K562 (cell line): ENCODE results near the gene MYRFL. TPM values are rescaled to one million over a fixed set of nuclear protein-coding genes. Genes with fewer than 3 reads are reported as not detected.
A peak's percentile ranks its signal among the peaks of the same experiment; 100 is the strongest.

Source experiments
- ATAC-seq: fragments of 200-7000 bp; cut with Tn5 transposase; 3 replicates; pipeline ENCODE4 v1.9.1; 2020; ENCODE audit warnings: moderate library complexity
- BruUV-seq: library from RNA; stranded (reverse); fragments of 400-500 nt; replicated peaks from 2 replicates; lab custom pipeline; 2021; lab: Mats Ljungman, UMichigan
- CTCF ChIA-PET: fragments of 300-600 bp; formaldehyde crosslinking; extraction: SDS; loops from one replicate; lab custom pipeline; 2021; ENCODE audit warnings: low intra/inter-chr PET ratio; lab: Yijun Ruan, JAX
- POLR2A ChIA-PET: fragments of 300-600, 350-650 bp; sonication (Branson Sonifier 250); formaldehyde crosslinking; extraction: SDS; loops from one replicate; lab custom pipeline; 2021; ENCODE audit warnings: antibody characterized with exemption, inconsistent platforms; lab: Yijun Ruan, JAX
- DNase-seq, 4 experiments: peaks; one replicate each; pipeline versions ENCODE4 v3.0.0 to v3.0.0-alpha.2; 2011 to 2018; ENCODE audit warnings: low spot score in 3 of 4, mixed read lengths in 3 of 4; ENCODE audit errors: extremely low read depth in 1 of 4
- FAIRE-seq: peaks from 2 replicates; lab custom pipeline; 2011; peaks lifted over from hg19 to GRCh38; lab: Jason Lieb, UNC
- H2AFZ ChIP-seq: 2 replicates; pipeline ENCODE4 v1.6.0; 2011; ENCODE audit warnings: low read depth, low read length, control low read depth, inconsistent platforms
- H3K27ac ChIP-seq: fragments of 200-600 bp; 3 replicates; pipeline ENCODE4 v1.8.0; 2011; ENCODE audit warnings: low read depth, mild to moderate bottlenecking, control low read depth, inconsistent platforms, low read length, moderate library complexity, mixed read lengths; ENCODE audit errors: extremely low read depth
- H3K27me3 ChIP-seq, 2 experiments: fragments of 300-600 bp in 1 of 2; 2 replicates in 1 of 2; 3 replicates in 1 of 2; pipeline versions ENCODE4 v1.6.0 to v1.8.0; 2011; ENCODE audit warnings: inconsistent platforms in 2 of 2, low read length in 2 of 2, mild to moderate bottlenecking in 1 of 2, mixed read lengths in 1 of 2, moderate library complexity in 1 of 2; ENCODE audit not compliant: control insufficient read depth in 2 of 2, insufficient read depth in 2 of 2
- H3K36me3 ChIP-seq: fragments of 300-600 bp; 3 replicates; pipeline ENCODE4 v1.8.0; 2011; ENCODE audit warnings: mild to moderate bottlenecking, low read length, inconsistent platforms; ENCODE audit not compliant: control insufficient read depth, insufficient read depth
- H3K4me1 ChIP-seq, 2 experiments: fragments of 200-600 bp in 1 of 2; replicated peaks in 1 of 2; 2 replicates in 1 of 2; 3 replicates in 1 of 2; pipeline versions ENCODE4 v1.5.1 to v1.8.0; 2011; ENCODE audit warnings: inconsistent platforms in 2 of 2, low read length in 2 of 2, mild to moderate bottlenecking in 1 of 2, mixed read lengths in 1 of 2, moderate library complexity in 1 of 2; ENCODE audit not compliant: control insufficient read depth in 2 of 2, insufficient read depth in 2 of 2
- H3K4me2 ChIP-seq: 2 replicates; pipeline ENCODE4 v1.6.1; 2011; ENCODE audit warnings: low read length, control low read depth, inconsistent platforms, mixed read lengths; ENCODE audit not compliant: insufficient read depth
- H3K4me3 ChIP-seq: fragments of 200-600 bp; sonication (generic), shearing (Covaris generic); 2 replicates; pipeline ENCODE4 v1.5.1; 2016; ENCODE audit warnings: control low read depth, inconsistent platforms
- H3K79me2 ChIP-seq: fragments of 200-600 bp; 3 replicates; pipeline ENCODE4 v1.8.0; 2011; ENCODE audit warnings: low read length, inconsistent platforms; ENCODE audit not compliant: control insufficient read depth, insufficient read depth
- H3K9ac ChIP-seq, 2 experiments: 2 replicates each; pipeline versions ENCODE4 v1.6.0 to v1.6.1; 2011; ENCODE audit warnings: low read depth in 2 of 2, low read length in 2 of 2, control low read depth in 1 of 2, inconsistent platforms in 1 of 2, mild to moderate bottlenecking in 1 of 2, mixed read lengths in 1 of 2; ENCODE audit not compliant: insufficient read depth in 1 of 2
- H3K9me1 ChIP-seq: one replicate; pipeline ENCODE4 v1.6.0; 2011; ENCODE audit warnings: inconsistent platforms, mild to moderate bottlenecking, low read length, moderate library complexity; ENCODE audit not compliant: control insufficient read depth, insufficient read depth
- H3K9me3 ChIP-seq: replicated peaks from 2 replicates; pipeline ENCODE4 v1.5.1; 2011; ENCODE audit warnings: low read depth, low read length, inconsistent platforms; ENCODE audit not compliant: control insufficient read depth, insufficient read depth
- H4K20me1 ChIP-seq: replicated peaks from 2 replicates; pipeline ENCODE4 v1.6.1; 2011; ENCODE audit warnings: low read length, inconsistent platforms, mixed read lengths; ENCODE audit not compliant: control insufficient read depth, insufficient read depth
- BRF2 ChIP-seq: IDR thresholded peaks from 3 replicates; pipeline ENCODE4 v1.6.1; 2011; ENCODE audit warnings: borderline replicate concordance, mild to moderate bottlenecking; ENCODE audit not compliant: insufficient read length, insufficient read depth
- C11orf30 ChIP-seq: fragments of 450-650 bp; IDR thresholded peaks from 2 replicates; pipeline ENCODE4 v1.6.1; 2016; ENCODE audit warnings: low read depth, mild to moderate bottlenecking
- CBFB ChIP-seq: sonication (generic); formaldehyde crosslinking; IDR thresholded peaks from 2 replicates; pipeline ENCODE4 v1.4.0; 2020; ENCODE audit warnings: mild to moderate bottlenecking, missing genetic modification reagents
- CTCF ChIP-seq, 3 experiments: IDR thresholded peaks in 2 of 3; conservative IDR thresholded peaks in 1 of 3; 2 replicates each; pipeline ENCODE4 v1.5.1; 2011 to 2012; ENCODE audit warnings: low read length in 3 of 3, mild to moderate bottlenecking in 3 of 3, control low read depth in 2 of 3, improper control_type of control experiment in 1 of 3, inconsistent platforms in 1 of 3, low read depth in 1 of 3, mixed read lengths in 1 of 3, moderate library complexity in 1 of 3; ENCODE audit not compliant: insufficient read depth in 2 of 3
- FIP1L1 ChIP-seq: fragments of 200-400 bp; formaldehyde crosslinking; IDR thresholded peaks from 2 replicates; pipeline ENCODE4 v1.6.1; 2018; ENCODE audit warnings: mild to moderate bottlenecking, low read depth, low read length; ENCODE audit not compliant: poor library complexity, severe bottlenecking
- MAFG ChIP-seq: fragments of 450-650 bp; conservative IDR thresholded peaks from 2 replicates; pipeline ENCODE4 v1.6.1; 2016; ENCODE audit warnings: missing genetic modification characterization, missing compliant biosample characterization
- NRF1 ChIP-seq, 2 experiments: fragments of 450-650 bp; IDR thresholded peaks in 1 of 2; conservative IDR thresholded peaks in 1 of 2; 2 replicates each; pipeline ENCODE4 v1.6.1; 2014; ENCODE audit warnings: mild to moderate bottlenecking in 2 of 2
- SIX5 ChIP-seq, 2 experiments: IDR thresholded peaks; 2 replicates each; pipeline ENCODE4 v1.6.1; 2011; ENCODE audit warnings: low read length in 2 of 2, borderline replicate concordance in 1 of 2, low read depth in 1 of 2, mild to moderate bottlenecking in 1 of 2, moderate library complexity in 1 of 2; ENCODE audit not compliant: insufficient read depth in 1 of 2
- STAG1 ChIP-seq: sonication (generic); formaldehyde crosslinking; IDR thresholded peaks from 2 replicates; pipeline ENCODE4 v1.5.0; 2020; ENCODE audit warnings: missing genetic modification reagents, borderline replicate concordance
- TAL1 ChIP-seq: fragments of 450-650 bp; IDR thresholded peaks from 2 replicates; pipeline ENCODE4 v1.6.1; 2016; ENCODE audit warnings: mild to moderate bottlenecking
- WHSC1 ChIP-seq: IDR thresholded peaks from one replicate; pipeline ENCODE4 v1.6.1; 2012; ENCODE audit warnings: low read length, control low read depth, inconsistent platforms
- ZC3H4 ChIP-seq: sonication (generic); formaldehyde crosslinking; IDR thresholded peaks from 2 replicates; pipeline ENCODE4 v1.9.0; 2021; ENCODE audit warnings: missing genetic modification reagents, borderline replicate concordance
- ZKSCAN1 ChIP-seq: fragments of 150-350 bp; IDR thresholded peaks from 2 replicates; pipeline ENCODE4 v1.6.1; 2016; ENCODE audit warnings: low read depth, low read length
- ZNF146 ChIP-seq: IDR thresholded peaks from one replicate; pipeline ENCODE4 v1.6.1; 2018; ENCODE audit warnings: missing compliant biosample characterization; ENCODE audit not compliant: unreplicated experiment
- ZNF165 ChIP-seq: fragments of 250-450 bp; sonication (Bioruptor Pico); IDR thresholded peaks from 2 replicates; pipeline ENCODE4 v1.4.0; 2020; ENCODE audit warnings: borderline replicate concordance
- ZNF316 ChIP-seq: fragments of 450-650 bp; IDR thresholded peaks from 2 replicates; pipeline ENCODE4 v1.6.1; 2016
- WGBS: fragments of 100-300 bp; shearing (Covaris generic); methylation state at CpG from one replicate; pipeline ENCODE4 v1.1.6; 2016; ENCODE audit warnings: low coverage, mixed read lengths; ENCODE audit not compliant: insufficient coverage; ENCODE audit errors: missing lambda C conversion rate; 5-methylcytosine and 5-hydroxymethylcytosine counted together
- in situ Hi-C: fragments of 300-500 bp; cut with MboI; formaldehyde crosslinking; loops from 4 replicates; pipeline ENCODE4 v1.15.0; 2018; ENCODE audit warnings: inconsistent platforms, mixed read lengths
- intact Hi-C: fragments of 100-400 bp; cut with micrococcal nuclease; formaldehyde crosslinking; loops from 2 replicates; pipeline ENCODE4 v1.14.2; 2022
- polyA plus RNA-seq, 8 experiments: library from polyadenylated mRNA; depleted of rRNA in 4 of 8; stranded (reverse) in 5 of 8; unstranded in 3 of 8; fragments of >200 nt; fragmentation: Nextera tagmentation in 2 of 8; fragmentation: Illumina TruSeq in 1 of 8; extraction: Ambion mirVana in 2 of 8; extraction: Trizol in 1 of 8; gene quantifications; 2 replicates each; pipeline versions ENCODE4 v1.2.1 to v1.2.3, GENCODE V29; 2011 to 2014; ENCODE audit warnings: inconsistent platforms in 1 of 8, missing spikeins in 1 of 8
- total RNA-seq, 7 experiments: library from RNA; depleted of rRNA in 6 of 7; stranded (reverse); fragments of >200 nt in 6 of 7; fragmentation: Illumina TruSeq in 2 of 7; extraction: Trizol in 2 of 7; gene quantifications; 2 replicates each; pipeline versions ENCODE4 v1.2.1 to v1.2.3, GENCODE V29; 2011 to 2021; ENCODE audit warnings: low replicate concordance in 1 of 7
- TF ChIP-seq, protein P1 (sequence below), 2 experiments: fragments of 450-650 bp; IDR thresholded peaks; 2 replicates each; pipeline ENCODE4 v1.6.1; 2016

Gene MYRFL
- total and polyA plus RNA-seq, 9 of the 15 experiments (the other 6 are each of a cell fraction or from before 2014, with no cell fraction given) = not detected

DNA sequence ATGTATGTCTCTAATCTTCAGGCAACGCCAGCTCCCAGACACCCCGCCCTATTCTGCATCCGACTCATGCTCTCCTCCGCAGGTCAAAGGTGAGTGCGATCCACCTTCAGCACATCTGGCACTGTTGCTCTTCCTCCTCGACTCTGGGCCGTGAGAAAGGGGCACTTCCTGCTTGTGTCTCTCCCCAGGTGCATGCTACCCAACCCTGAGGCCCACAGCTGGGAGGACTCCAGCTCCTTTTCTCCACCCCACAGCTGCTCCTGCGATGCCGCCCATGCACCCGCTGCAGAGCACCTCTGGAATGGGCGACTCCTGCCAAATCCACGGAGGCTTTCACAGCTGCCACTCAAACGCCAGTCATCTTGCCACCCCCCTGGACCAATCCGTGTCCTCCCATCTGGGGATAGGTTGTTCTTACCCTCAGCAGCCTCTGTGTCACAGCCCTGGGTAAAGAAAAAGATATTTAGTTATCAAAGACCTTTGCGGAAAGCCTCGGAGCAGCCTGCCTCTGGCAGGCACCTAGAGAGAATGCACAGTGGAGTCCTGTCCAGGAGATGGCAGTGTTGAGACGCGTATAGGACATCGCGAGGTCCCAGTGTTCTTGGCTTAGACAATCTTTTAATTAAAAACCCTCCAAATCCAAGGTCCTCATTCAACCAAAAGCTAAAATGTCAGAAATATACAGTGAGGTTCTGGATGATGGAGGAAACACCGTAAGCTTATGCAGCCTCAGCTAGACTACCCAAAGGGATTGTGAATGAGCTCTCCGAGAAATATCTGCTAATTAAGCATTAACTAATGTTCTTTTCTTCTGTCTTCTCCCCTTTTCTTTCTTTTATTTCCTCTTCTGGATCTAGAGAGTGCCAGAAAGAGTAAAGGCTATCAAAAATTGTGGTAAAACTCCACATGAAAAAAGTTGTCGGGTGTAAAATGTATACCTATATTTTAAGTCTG, 54.3 kb downstream of the MYRFL start:
- peaks cover 5 to 12% of the 10 kb centered on the region in 2 experiments; a peak in 4 of 5 replicates for H3K27me3 ChIP-seq
- ChIA-PET CTCF (interaction anchor here (0.7 to 2.7 kb wide), 4 partner anchors 21 to 851 kb away, joined by 3 to 21 read pairs (median 6); no protein-coding TSS in a partner anchor), POLR2A (no interaction called here)
- ATAC-seq = peak; percentile 99
- H3K9ac ChIP-seq = peak overlapping the region in 1 of 2 experiments; percentile 61; a peak in 1 of 4 replicates
- H4K20me1 ChIP-seq = no peaks in the 10 kb centered on the region
- intact Hi-C loops = loop anchor here (1.0 to 10.0 kb wide), 5 partner anchors 97 to 966 kb away; no protein-coding TSS in a partner anchor
- H3K9me1 ChIP-seq = no peaks in the 10 kb centered on the region
- no TSS peak for BruUV-seq
- H3K4me2 ChIP-seq = peak overlapping the region; percentile 40
- H3K4me3 ChIP-seq = no peak overlapping the region
- 9% methylated on average over 23 of the region's 23 CpGs for WGBS
- no peaks in the 10 kb centered on the region for H3K36me3 ChIP-seq
- H2AFZ ChIP-seq = peak overlapping the region; percentile 6
- in situ Hi-C loops = loop anchor here (5.0 kb wide), 1 partner anchor 848 kb away; no protein-coding TSS in a partner anchor
- no peaks in the 10 kb centered on the region for H3K79me2 ChIP-seq
- no peak overlapping the region for H3K27ac ChIP-seq
- DNase-seq = peak; percentile 74 to 80 (median 77)
- peaks cover 0 to 7% of the 10 kb centered on the region in 2 experiments; a peak in 2 of 5 replicates for H3K4me1 ChIP-seq
- FAIRE-seq = peak; percentile 89
- no peaks in the 10 kb centered on the region for H3K9me3 ChIP-seq
- TF ChIP-seq STAG1 = peak; percentile 96
- TF ChIP-seq ZNF146 (CRISPR knock-in tag) = no peak
- TF ChIP-seq, protein P1, sequence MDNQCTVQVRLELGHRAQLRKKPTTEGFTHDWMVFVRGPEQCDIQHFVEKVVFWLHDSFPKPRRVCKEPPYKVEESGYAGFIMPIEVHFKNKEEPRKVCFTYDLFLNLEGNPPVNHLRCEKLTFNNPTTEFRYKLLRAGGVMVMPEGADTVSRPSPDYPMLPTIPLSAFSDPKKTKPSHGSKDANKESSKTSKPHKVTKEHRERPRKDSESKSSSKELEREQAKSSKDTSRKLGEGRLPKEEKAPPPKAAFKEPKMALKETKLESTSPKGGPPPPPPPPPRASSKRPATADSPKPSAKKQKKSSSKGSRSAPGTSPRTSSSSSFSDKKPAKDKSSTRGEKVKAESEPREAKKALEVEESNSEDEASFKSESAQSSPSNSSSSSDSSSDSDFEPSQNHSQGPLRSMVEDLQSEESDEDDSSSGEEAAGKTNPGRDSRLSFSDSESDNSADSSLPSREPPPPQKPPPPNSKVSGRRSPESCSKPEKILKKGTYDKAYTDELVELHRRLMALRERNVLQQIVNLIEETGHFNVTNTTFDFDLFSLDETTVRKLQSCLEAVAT (IDR thresholded peaks at IDR 0.05) = no peak
- peak; percentile 42; the same call in 1 of the 2 replicates for TF ChIP-seq ZNF316
- peak; percentile 80 to 92 (median 92) for TF ChIP-seq CTCF (IDR thresholded peaks at IDR 0.05 in 2 of 3, conservative IDR thresholded peaks at IDR 0.05 in 1 of 3; ENCODE audit: insufficient read depth in 2 of 3, low read depth in 1 of 3, low read length in 3 of 3)
- peak; percentile 28; the same call in 1 of the 2 replicates for TF ChIP-seq MAFG
- no peak for TF ChIP-seq ZC3H4 (CRISPR knock-in tag)
- no peak for TF ChIP-seq CBFB (CRISPR knock-in tag)
- TF ChIP-seq BRF2 = no peak
- no peak for TF ChIP-seq NRF1 (conservative IDR thresholded peaks at IDR 0.05 in 1 of 2, IDR thresholded peaks at IDR 0.05 in 1 of 2)
- no peak for TF ChIP-seq ZKSCAN1
- TF ChIP-seq TAL1 = no peak
- peak; percentile 52 for TF ChIP-seq C11orf30
- no peak for TF ChIP-seq SIX5 (IDR thresholded peaks at IDR 0.05; ENCODE audit: borderline replicate concordance in 1 of 2, insufficient read depth in 1 of 2, low read depth in 1 of 2, low read length in 2 of 2)
- no peak for TF ChIP-seq FIP1L1
- TF ChIP-seq WHSC1 = no peak
- TF ChIP-seq ZNF165 (CRISPR knock-in tag) = no peak
